HG03066 (cell line): ENCODE results near the gene WDR86.

Source experiments
- ATAC-seq: cut with Tn5 transposase; IDR thresholded peaks from one replicate; pipeline ENCODE4 v1.9.1; 2021; ENCODE audit warnings: low read depth; ENCODE audit not compliant: unreplicated experiment

WDR86 gene

GRCh38 chr7:151381348-151382078 lies 28.3 kb downstream of the WDR86 start:
- no peak for ATAC-seq

GRCh38 chr7:151381098-151381347 lies 28.8 kb downstream of the WDR86 start:
- no peak for ATAC-seq

GRCh38 chr7:151380199-151381097 lies 29.4 kb downstream of the WDR86 start:
- ATAC-seq: no peak

GRCh38 chr7:151379534-151380198 lies 30.2 kb downstream of the WDR86 start:
- ATAC-seq: no peak

- no peak for ATAC-seq
Measured at GRCh38 chr7:151379193-151379520, 30.7 kb downstream of the WDR86 start.

GRCh38 chr7:151378496-151379192 lies 31.2 kb downstream of the WDR86 start:
- ATAC-seq: no peak

GRCh38 chr7:151378011-151378410 lies 31.8 kb downstream of the WDR86 start:
- no peak for ATAC-seq

GRCh38 chr7:151377406-151377805 lies 32.4 kb downstream of the WDR86 start:
- ATAC-seq: no peak

GRCh38 chr7:151376218-151376902 lies 33.5 kb downstream of the WDR86 start:
- no peak for ATAC-seq

GRCh38 chr7:151375530-151376217 lies 34.2 kb downstream of the WDR86 start:
- no peak for ATAC-seq

GRCh38 chr7:151374726-151375125 lies 35.1 kb downstream of the WDR86 start:
- no peak for ATAC-seq

- no peak for ATAC-seq
Measured at GRCh38 chr7:151374139-151374538, 35.7 kb downstream of the WDR86 start.

GRCh38 chr7:151373599-151373998 lies 36.2 kb downstream of the WDR86 start:
- ATAC-seq: no peak

GRCh38 chr7:151372612-151373265 lies 37.1 kb downstream of the WDR86 start:
- no peak for ATAC-seq

GRCh38 chr7:151371266-151371665 lies 38.6 kb downstream of the WDR86 start:
- ATAC-seq: no peak

GRCh38 chr7:151368136-151368571 lies 41.7 kb downstream of the WDR86 start:
- peak; percentile 99 for ATAC-seq

GRCh38 chr7:151367284-151367683 lies 42.6 kb downstream of the WDR86 start:
- no peak for ATAC-seq

- no peak for ATAC-seq
Measured at GRCh38 chr7:151366880-151367222, 43.0 kb downstream of the WDR86 start.

- no peak for ATAC-seq
Measured at GRCh38 chr7:151366166-151366879, 43.5 kb downstream of the WDR86 start.
